HG02870 (cell line): ENCODE results near the gene C2CD4C.
A peak's percentile ranks its signal among the peaks of the same experiment; 100 is the strongest.
"Not testable (repeated sequence)": the region's sequence is repeated elsewhere in the genome, so short reads cannot be mapped to it uniquely, and the experiment has no call there.

ENCODE experiments used
- ATAC-seq: cut with Tn5 transposase; IDR thresholded peaks from one replicate; pipeline ENCODE4 v1.9.1; 2021; ENCODE audit warnings: mild to moderate bottlenecking, moderate library complexity; ENCODE audit not compliant: unreplicated experiment

The C2CD4C gene

DNA sequence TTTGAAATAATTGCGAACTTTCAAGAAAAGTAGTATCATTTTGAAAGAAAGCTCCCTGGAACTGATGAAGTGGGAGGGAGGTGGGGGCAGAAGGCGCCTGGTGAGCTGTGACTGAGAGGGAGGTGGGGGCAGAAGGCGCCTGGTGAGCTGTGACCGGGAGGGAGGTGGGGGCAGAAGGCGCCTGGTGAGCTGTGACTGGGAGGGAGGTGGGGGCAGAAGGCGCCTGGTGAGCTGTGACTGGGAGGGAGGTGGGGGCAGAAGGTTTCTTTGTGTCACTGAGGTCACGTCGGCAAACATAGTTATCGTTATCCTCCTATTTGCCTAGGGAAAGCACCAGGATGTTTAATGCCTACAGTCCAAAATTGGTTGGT lies 24.2 kb downstream of the C2CD4C start:
- ATAC-seq: no peak

GRCh38 chr19:383922-384798 lies 24.8 kb downstream of the C2CD4C start:
- ATAC-seq: no peak

- no peak for ATAC-seq
These were observed 25.9 kb downstream of the C2CD4C start for GRCh38 chr19:383040-383439.

DNA sequence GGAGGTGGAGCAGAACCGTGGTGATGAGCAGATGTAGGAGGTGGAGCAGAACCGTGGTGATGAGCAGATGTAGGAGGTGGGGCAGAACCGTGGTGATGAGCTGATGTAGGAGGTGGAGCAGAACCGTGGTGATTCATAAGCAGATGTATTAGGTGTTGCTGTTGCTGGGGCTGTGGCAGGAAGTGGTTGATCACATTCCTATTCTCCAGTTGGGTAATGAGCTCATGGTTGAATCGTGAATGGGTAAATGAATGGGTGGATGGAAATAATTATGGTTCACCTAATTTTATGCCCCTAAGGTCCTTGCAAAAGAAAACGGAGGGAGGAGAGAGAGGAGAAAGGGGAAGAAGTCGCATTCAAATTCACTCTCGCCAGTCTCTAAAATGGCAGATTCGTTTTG lies 26.4 kb downstream of the C2CD4C start:
- ATAC-seq: peak; percentile 67

DNA sequence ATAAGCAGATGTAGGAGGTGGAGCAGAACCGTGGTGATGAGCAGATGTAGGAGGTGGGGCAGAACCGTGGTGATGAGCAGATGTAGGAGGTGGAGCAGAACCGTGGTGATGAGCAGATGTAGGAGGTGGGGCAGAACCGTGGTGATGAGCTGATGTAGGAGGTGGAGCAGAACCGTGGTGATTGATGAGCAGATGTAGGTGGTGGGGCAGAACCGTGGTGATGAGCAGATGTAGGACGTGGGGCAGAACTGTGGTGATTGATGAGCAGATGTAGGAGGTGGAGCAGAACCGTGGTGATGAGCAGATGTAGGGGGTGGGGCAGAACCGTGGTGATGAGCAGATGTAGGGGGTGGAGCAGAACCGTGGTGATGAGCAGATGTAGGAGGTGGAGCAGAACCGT lies 27.0 kb downstream of the C2CD4C start:
- not testable (repeated sequence) for ATAC-seq

DNA sequence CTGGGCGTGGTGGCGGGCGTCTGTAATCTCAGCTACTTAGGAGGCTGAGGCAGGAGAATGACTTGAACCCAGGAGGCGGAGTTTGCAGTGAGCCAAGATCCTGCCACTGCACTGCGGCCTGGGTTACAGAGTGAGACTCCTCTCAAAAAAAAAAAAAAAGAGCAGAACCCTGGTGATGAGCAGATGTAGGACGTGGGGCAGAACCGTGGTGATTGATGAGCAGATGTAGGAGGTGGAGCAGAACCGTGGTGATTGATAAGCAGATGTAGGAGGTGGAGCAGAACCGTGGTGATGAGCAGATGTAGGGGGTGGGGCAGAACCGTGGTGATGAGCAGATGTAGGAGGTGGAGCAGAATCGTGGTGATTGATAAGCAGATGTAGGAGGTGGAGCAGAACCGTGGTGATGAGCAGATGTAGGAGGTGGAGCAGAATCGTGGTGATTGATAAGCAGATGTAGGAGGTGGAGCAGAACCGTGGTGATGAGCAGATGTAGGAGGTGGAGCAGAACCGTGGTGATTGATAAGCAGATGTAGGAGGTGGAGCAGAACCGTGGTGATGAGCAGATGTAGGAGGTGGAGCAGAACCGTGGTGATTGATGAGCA lies 28.2 kb downstream of the C2CD4C start:
- ATAC-seq: not testable (repeated sequence)

DNA sequence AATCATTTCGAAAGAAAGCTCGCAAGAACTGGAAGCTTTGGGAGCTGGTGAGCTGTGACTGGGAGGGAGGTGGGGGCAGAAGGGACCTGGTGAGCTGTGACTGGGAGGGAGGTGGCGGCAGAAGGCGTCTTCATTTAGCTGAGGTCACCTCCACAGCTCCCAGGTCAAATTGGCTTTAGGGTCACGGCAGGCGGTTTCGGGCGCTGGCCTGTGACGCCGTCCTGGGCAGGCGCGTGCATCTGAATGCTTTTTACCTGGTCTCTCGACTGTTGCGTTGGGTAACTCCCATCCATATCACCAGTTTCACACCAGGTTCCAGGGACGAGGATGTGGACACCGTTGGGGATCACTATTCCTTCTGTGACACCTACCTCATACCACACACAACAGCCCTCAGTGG lies 29.2 kb downstream of the C2CD4C start:
- ATAC-seq: no peak

DNA sequence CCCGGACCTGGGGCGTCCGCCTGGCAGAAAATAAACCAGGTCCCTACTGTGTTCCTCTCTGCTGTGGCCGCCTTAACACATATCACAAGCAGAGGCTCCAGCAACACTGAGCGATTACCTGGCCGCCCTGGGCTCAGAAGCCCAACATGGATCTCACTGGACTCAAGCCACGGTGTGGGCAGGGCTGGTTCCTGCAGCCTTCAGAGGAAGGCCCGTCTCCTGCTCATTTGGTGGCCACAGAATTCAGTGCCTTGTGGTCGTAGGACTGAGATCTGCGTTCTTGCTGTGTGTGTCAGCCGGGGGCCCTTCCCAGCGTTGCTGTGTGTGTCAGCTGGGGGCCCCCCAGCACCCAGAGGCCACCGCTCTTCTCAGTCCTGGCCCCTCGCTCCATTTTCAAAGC lies 30.2 kb downstream of the C2CD4C start:
- ATAC-seq: no peak

- ATAC-seq: no peak
These were observed 31.0 kb downstream of the C2CD4C start for GRCh38 chr19:377801-378581.

DNA sequence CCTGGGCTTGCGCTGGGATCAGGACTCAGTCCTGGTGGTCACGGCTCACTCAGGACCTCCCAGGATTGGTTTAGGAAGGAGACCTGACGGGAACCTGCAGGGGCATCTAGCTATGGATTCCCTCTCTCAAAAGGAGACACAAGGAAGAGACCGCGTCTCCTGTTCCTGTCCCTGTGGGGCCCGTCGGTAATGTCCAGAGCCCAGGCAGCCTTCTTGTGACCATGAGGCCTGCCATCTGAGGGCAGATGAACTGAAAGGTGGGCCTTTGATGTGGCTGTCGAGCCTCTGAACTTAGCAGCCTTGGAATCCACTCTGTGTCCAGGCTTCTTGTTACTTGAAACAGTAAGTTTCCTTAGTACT lies 32.9 kb downstream of the C2CD4C start:
- no peak for ATAC-seq

- ATAC-seq: no peak
These were observed 33.4 kb downstream of the C2CD4C start for GRCh38 chr19:375395-376110.

DNA sequence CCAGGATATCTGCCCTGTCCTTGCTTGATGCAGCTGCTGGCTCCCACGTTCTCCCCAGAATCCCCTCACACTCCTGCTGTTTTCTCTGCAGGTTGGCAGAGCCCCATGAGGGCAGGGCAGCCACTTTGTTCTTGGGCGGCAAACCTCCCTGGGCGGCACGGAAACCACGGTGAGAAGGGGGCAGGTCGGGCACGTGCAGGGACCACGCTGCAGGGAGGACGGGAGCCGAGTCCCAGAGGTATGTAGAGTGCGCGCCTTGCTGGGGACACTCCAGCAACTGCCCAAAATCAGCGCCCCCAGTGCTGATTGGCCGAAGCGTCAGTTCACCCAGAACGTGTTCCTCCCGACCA lies 34.1 kb downstream of the C2CD4C start:
- ATAC-seq: no peak

DNA sequence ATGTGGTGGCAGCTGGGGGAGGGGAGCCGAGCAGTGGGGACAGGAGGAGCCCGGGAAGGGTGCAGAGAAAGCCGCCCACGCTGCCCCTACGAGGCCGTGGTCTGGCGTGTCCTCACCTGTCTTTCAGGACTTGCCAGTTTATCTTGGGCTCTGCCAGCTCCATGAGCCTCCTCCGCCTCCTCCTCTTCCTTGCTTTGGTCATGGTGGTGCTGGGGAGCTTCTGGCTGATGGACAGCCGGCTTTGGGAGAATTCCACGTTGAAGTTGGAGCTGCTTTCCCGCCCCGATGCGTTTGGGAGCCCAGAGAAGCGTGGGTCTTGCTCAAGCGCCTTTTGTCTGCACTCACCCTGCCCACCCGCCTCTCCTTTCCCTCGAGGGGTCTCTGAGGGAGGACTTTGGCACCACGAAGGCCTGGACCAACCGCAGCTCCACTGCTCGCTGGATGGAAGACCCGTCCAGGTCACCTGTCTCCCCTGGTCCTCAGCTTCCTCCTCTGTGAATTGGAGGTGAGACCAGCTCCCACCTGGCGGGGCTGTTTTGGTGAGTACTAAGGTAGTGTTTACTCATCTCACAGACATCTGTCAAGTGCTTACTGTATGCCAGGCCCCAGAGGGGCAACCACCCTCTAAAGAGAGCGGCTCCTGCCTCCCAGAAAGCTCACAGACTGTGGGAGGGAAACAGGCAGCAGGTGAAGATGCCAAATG lies 34.6 kb downstream of the C2CD4C start:
- ATAC-seq: no peak

DNA sequence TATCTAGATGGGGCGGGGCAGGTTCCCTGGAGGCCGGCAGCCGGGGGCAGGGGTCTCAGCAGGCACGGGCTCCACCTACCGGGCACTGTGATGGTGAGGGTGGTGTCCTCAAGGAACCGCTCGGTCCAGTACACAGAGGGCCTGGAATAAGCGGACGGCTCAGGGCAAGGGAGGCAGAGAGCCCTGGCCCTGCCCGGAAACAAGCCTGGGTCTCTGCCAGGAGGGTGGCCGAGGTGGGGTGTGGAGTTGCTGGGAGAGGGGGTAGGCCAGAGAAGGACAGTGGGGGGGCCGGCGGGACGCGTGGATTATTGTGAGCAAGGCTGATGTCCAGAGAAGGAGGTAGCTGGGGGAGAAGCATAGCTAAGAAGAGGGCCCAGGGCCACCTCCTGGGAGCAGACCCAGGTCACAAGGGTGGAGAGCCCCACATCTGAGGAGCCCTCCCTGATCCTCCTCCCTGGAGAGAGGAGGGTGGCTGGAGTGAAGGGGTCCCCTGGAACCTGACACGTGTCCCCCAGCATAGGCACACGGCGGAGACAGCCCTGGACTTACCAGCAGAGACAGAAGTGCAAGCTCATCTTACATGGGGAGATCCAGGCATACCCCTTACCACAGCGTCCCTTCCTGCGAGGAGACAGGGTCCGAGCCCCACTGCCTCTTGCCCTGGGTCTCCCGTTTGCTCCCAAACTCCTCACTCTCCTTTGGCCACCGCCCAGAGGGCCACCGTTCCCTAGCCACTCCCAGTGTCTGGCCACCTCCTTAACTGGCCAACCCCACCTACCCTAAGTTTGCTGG lies 35.4 kb downstream of the C2CD4C start:
- no peak for ATAC-seq

- no peak for ATAC-seq
These were observed 36.5 kb downstream of the C2CD4C start for GRCh38 chr19:372306-372890.

DNA sequence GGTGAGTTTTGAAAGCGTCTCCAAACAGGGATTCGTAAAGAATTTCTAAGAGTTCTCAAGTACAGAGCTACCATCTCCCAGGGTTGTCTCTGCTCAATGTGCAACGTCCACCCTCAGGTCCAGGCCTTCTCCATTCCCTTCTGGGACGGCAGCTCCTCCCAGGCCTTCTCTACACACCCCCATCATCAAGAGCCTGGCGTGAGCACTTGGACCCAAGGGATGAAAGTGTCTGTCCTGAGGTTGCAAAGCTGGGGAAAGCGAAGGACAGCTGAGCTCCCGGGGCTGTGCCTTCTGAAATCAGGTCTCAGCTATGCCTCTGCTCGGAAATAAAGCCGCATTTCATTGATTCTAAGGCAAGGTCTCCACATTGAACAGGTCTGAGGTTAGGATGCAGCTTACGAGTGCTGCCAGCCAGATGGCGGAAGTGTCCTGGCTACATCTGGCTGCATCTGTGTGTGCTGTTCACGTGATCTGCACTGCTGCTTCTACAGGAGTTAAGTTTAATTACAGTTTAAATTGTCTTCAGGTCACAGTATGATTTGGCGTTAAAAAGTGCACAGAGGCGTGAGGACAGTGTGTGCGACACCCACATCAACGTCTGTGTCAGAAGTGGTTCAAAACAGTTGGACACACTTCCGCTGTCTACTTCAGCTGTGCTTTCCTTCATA lies 37.3 kb downstream of the C2CD4C start:
- no peak for ATAC-seq

DNA sequence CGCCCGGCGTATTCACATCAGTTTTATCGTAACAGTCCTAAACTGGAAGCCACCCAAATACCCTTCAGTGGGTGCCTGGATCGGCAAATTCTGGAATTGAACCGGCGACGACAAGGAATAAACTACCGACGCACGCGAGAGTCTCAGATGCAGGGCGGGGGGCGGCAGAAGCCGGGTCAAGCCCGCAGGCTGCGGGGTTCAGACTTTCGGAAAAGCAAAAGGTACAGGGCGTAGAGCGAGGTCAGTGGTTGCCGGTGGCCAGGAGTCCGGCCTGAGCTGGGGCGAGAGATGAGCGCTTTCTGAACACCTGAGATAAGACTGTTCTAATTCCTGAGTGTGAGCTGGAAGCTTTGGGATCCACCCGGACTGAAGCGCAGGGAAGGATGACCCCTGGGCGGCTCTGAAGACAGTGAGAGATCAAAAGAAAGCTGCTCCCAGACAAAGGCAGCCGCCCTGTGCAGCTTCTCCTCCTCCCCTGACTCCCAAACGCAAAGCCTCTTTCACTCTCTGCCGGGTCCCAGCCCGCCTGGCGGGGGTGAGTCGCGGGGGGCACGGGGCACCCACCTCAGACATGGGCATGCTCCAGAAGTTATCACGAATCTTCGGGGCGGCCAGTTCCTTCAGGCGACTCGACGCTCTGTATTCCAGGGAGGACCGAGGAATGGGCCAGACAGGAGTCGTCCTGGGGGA lies 38.2 kb downstream of the C2CD4C start:
- ATAC-seq: no peak

DNA sequence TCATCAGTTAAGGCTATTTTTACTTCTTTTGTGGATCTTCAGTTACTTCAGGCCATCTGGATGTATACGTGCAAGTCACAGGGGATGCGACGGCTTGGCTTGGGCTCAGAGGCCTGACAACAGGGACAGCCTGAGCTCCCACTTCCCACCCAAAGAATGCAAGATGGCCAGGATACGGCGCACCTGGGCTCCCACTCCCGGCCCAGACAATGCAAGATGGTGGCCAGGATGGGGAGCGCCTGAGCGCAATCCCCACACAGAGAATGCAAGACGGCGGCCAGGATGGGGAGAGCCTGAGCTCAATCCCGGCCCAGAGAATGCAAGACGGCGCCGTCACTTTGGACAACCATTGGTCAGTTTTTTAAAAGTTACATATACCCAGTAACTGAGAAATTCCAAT lies 39.1 kb downstream of the C2CD4C start:
- no peak for ATAC-seq
